GM23338 (cell line): Measurements from ENCODE around the gene CTAG2. TPM values are rescaled to one million over a fixed set of nuclear protein-coding genes. Genes with fewer than 3 reads are reported as not detected.

ENCODE experiments used
- polyA plus RNA-seq: library from polyadenylated mRNA; unstranded; fragments of >200 nt; fragmentation: Nextera tagmentation; extraction: Ambion mirVana; gene quantifications from 2 replicates; pipeline ENCODE4 v1.2.1, GENCODE V29; 2016
- small RNA-seq: library from RNA; depleted of rRNA; stranded (forward); fragments of <200 nt; gene quantifications from one replicate; pipeline ENCODE3, GENCODE V24; 2014; ENCODE audit warnings: low replicate concordance
- total RNA-seq: library from RNA; depleted of rRNA; stranded (reverse); fragments of >200 nt; shearing (Covaris generic); gene quantifications from 2 replicates; pipeline ENCODE4 v1.2.3, GENCODE V29; 2014; rRNA removed

The CTAG2 gene
- total and polyA plus RNA-seq, 2 experiments from 2014 or later: 0.87 TPM; not detected in 1

Small RNA genes lying within 50 kb of the gene (small RNA-seq; reads per million reads assigned to genes)
- gene AC244090.1 (not detected), gene AC244107.2 (not detected)

Other genes with a start within 250 kb of the CTAG2 start
- 16.0 and 16.1 TPM in 2 replicates for gene DNASE1L1, start 244.3 kb downstream of the CTAG2 start, total RNA-seq
- gene DNASE1L1, start 244.3 kb downstream of the CTAG2 start, polyA plus RNA-seq: 3.3 and 4.1 TPM in 2 replicates
- gene TAFAZZIN, start 242.0 kb downstream of the CTAG2 start, total RNA-seq: 36.0 and 43.3 TPM in 2 replicates
- 24.1 and 26.1 TPM in 2 replicates for gene TAFAZZIN, start 242.0 kb downstream of the CTAG2 start, polyA plus RNA-seq
- gene ATP6AP1, start 224.9 kb downstream of the CTAG2 start, total RNA-seq: 52.1 and 53.4 TPM in 2 replicates
- gene ATP6AP1, start 224.9 kb downstream of the CTAG2 start, polyA plus RNA-seq: 37.7 and 39.4 TPM in 2 replicates
- gene GDI1, start 216.4 kb downstream of the CTAG2 start, total RNA-seq: 95.9 and 96.1 TPM in 2 replicates
- gene GDI1, start 216.4 kb downstream of the CTAG2 start, polyA plus RNA-seq: 48.5 and 49.1 TPM in 2 replicates
- 20.9 and 23.9 TPM in 2 replicates for gene FAM50A, start 209.4 kb downstream of the CTAG2 start, total RNA-seq
- 77.6 and 91.3 TPM in 2 replicates for gene FAM50A, start 209.4 kb downstream of the CTAG2 start, polyA plus RNA-seq
- gene PLXNA3, start 195.3 kb downstream of the CTAG2 start, total RNA-seq: 5.4 and 7.0 TPM in 2 replicates
- gene PLXNA3, start 195.3 kb downstream of the CTAG2 start, polyA plus RNA-seq: 2.7 and 4.1 TPM in 2 replicates
- gene LAGE3, start 174.3 kb downstream of the CTAG2 start, total RNA-seq: 60.3 and 71.0 TPM in 2 replicates
- gene LAGE3, start 174.3 kb downstream of the CTAG2 start, polyA plus RNA-seq: 76.5 and 84.5 TPM in 2 replicates
- 39.0 and 43.7 TPM in 2 replicates for gene UBL4A, start 167.0 kb downstream of the CTAG2 start, total RNA-seq
- 15.2 and 15.6 TPM in 2 replicates for gene UBL4A, start 167.0 kb downstream of the CTAG2 start, polyA plus RNA-seq
- gene SLC10A3, start 162.9 kb downstream of the CTAG2 start, total RNA-seq: 9.5 and 17.6 TPM in 2 replicates
- gene SLC10A3, start 162.9 kb downstream of the CTAG2 start, polyA plus RNA-seq: 7.3 and 7.6 TPM in 2 replicates
- gene FAM3A, start 137.3 kb downstream of the CTAG2 start, total RNA-seq: 14.0 and 16.5 TPM in 2 replicates
- 11.8 and 12.0 TPM in 2 replicates for gene FAM3A, start 137.3 kb downstream of the CTAG2 start, polyA plus RNA-seq
- 66.2 and 66.7 TPM in 2 replicates for gene G6PD, start 106.7 kb downstream of the CTAG2 start, total RNA-seq
- 14.3 and 14.4 TPM in 2 replicates for gene G6PD, start 106.7 kb downstream of the CTAG2 start, polyA plus RNA-seq
- 13.5 and 14.9 TPM in 2 replicates for gene IKBKG, start 106.0 kb downstream of the CTAG2 start, total RNA-seq
- 11.5 and 12.6 TPM in 2 replicates for gene IKBKG, start 106.0 kb downstream of the CTAG2 start, polyA plus RNA-seq
- gene CTAG1A, start 68.4 kb downstream of the CTAG2 start, total RNA-seq: not detected in 2 replicates
- gene CTAG1A, start 68.4 kb downstream of the CTAG2 start, polyA plus RNA-seq: not detected in 2 replicates
- not detected in 2 replicates for gene CTAG1B, start 34.3 kb downstream of the CTAG2 start, total RNA-seq
- not detected in 2 replicates for gene CTAG1B, start 34.3 kb downstream of the CTAG2 start, polyA plus RNA-seq
- gene GAB3, start 97.5 kb upstream of the CTAG2 start, total RNA-seq: 0.50 and 1.8 TPM in 2 replicates
- gene GAB3, start 97.5 kb upstream of the CTAG2 start, polyA plus RNA-seq: 0.35 and 0.89 TPM in 2 replicates
- gene DKC1, start 109.3 kb upstream of the CTAG2 start, total RNA-seq: 101 and 120 TPM in 2 replicates
- gene DKC1, start 109.3 kb upstream of the CTAG2 start, polyA plus RNA-seq: 154 and 165 TPM in 2 replicates
- gene MPP1, start 151.9 kb upstream of the CTAG2 start, total RNA-seq: 24.4 and 27.2 TPM in 2 replicates
- 17.8 and 18.7 TPM in 2 replicates for gene MPP1, start 151.9 kb upstream of the CTAG2 start, polyA plus RNA-seq
- gene SMIM9, start 181.1 kb upstream of the CTAG2 start, total RNA-seq: not detected in 2 replicates
- not detected in 2 replicates for gene SMIM9, start 181.1 kb upstream of the CTAG2 start, polyA plus RNA-seq
- gene F8A1, start 232.8 kb upstream of the CTAG2 start, total RNA-seq: 10.8 and 19.0 TPM in 2 replicates
- 26.0 and 36.9 TPM in 2 replicates for gene F8A1, start 232.8 kb upstream of the CTAG2 start, polyA plus RNA-seq